ENCODE measurements around the gene PCBP1. TPM values are rescaled to one million over a fixed set of nuclear protein-coding genes. Genes with fewer than 3 reads are reported as not detected.

PCBP1 gene
- total and polyA plus RNA-seq, 2 donors from 2014 or later: 224 to 298 TPM

- no peak for FAIRE-seq
- no peak for TF ChIP-seq CTCF (IDR thresholded peaks at IDR 0.05; ENCODE audit: borderline replicate concordance, extremely low read depth, insufficient read depth)
- Histone ChIP-seq H3K9ac (ENCODE audit: low read length in 3 of 3) (no peak overlapping the region), H3K36me3 (ENCODE audit: control insufficient read depth in 2 of 3, insufficient read depth in 3 of 3, low read length in 3 of 3) (no peaks in the 10 kb centered on the region), H3K4me3 (ENCODE audit: low read length in 3 of 3) (no peak overlapping the region), H3K27me3 (ENCODE audit: control insufficient read depth, insufficient read depth, low read length) (no peaks in the 10 kb centered on the region), H3K27ac (ENCODE audit: low read depth in 2 of 2, low read length in 2 of 2) (no peak overlapping the region), H3K4me1 (ENCODE audit: control insufficient read depth in 2 of 3, insufficient read depth in 2 of 3, low read depth in 1 of 3, low read length in 3 of 3) (peaks cover 0 to 18% (median 6%) of the 10 kb centered on the region in 3 donors), H3K9me3 (ENCODE audit: control insufficient read depth in 2 of 3, insufficient read depth in 1 of 3, low read length in 3 of 3) (no peaks in the 10 kb centered on the region)
- peak in 2 of 5 donors; percentile 46 to 51 for DNase-seq
- intact Hi-C loops (cut with DNase I): no loop called here
Observed at GRCh38 chr2:70122470-70122869, 35.2 kb downstream of the PCBP1 start.

GRCh38 chr2:70123051-70123828, 36.0 kb downstream of the PCBP1 start:
- H3K4me1 ChIP-seq (ENCODE audit: control insufficient read depth in 2 of 3, insufficient read depth in 2 of 3, low read depth in 1 of 3, low read length in 3 of 3): peaks cover 0 to 22% (median 6%) of the 10 kb centered on the region in 3 donors
- no peaks in the 10 kb centered on the region for H3K27me3 ChIP-seq (ENCODE audit: control insufficient read depth, insufficient read depth, low read length)
- H3K36me3 ChIP-seq (ENCODE audit: control insufficient read depth in 2 of 3, insufficient read depth in 3 of 3, low read length in 3 of 3): no peaks in the 10 kb centered on the region
- H3K4me3 ChIP-seq (ENCODE audit: low read length in 3 of 3): peak overlapping the region in 2 of 3 donors; percentile 30 to 70
- DNase-seq (peak in 4 of 5 donors; percentile 84 to 93 (median 88)), FAIRE-seq (no peak)
- no peak for TF ChIP-seq CTCF (IDR thresholded peaks at IDR 0.05; ENCODE audit: borderline replicate concordance, extremely low read depth, insufficient read depth)
- H3K27ac ChIP-seq (ENCODE audit: low read depth in 2 of 2, low read length in 2 of 2): peak overlapping the region; percentile 94 to 100
- no peaks in the 10 kb centered on the region for H3K9me3 ChIP-seq (ENCODE audit: control insufficient read depth in 2 of 3, insufficient read depth in 1 of 3, low read length in 3 of 3)
- intact Hi-C loops (cut with DNase I): no loop called here
- peak overlapping the region in 2 of 3 donors; percentile 17 to 92 for H3K9ac ChIP-seq (ENCODE audit: low read length in 3 of 3)

- Histone ChIP-seq H3K27me3 (ENCODE audit: control insufficient read depth, insufficient read depth, low read length) (no peaks in the 10 kb centered on the region), H3K4me1 (ENCODE audit: control insufficient read depth in 2 of 3, insufficient read depth in 2 of 3, low read depth in 1 of 3, low read length in 3 of 3) (peaks cover 0 to 24% (median 6%) of the 10 kb centered on the region in 3 donors), H3K9me3 (ENCODE audit: control insufficient read depth in 2 of 3, insufficient read depth in 1 of 3, low read length in 3 of 3) (no peaks in the 10 kb centered on the region), H3K9ac (ENCODE audit: low read length in 3 of 3) (peak overlapping the region in 1 of 3 donors; percentile 92), H3K27ac (ENCODE audit: low read depth in 2 of 2, low read length in 2 of 2) (peak overlapping the region; percentile 94 to 100), H3K36me3 (ENCODE audit: control insufficient read depth in 2 of 3, insufficient read depth in 3 of 3, low read length in 3 of 3) (no peaks in the 10 kb centered on the region), H3K4me3 (ENCODE audit: low read length in 3 of 3) (peak overlapping the region in 2 of 3 donors; percentile 30 to 70)
- DNase-seq (no peak), FAIRE-seq (no peak)
- intact Hi-C loops (cut with DNase I): no loop called here
- TF ChIP-seq CTCF (IDR thresholded peaks at IDR 0.05; ENCODE audit: borderline replicate concordance, extremely low read depth, insufficient read depth): no peak
Observed at GRCh38 chr2:70123829-70124116, 36.5 kb downstream of the PCBP1 start.
